Measurements from ENCODE around the gene FAM221A. TPM values are rescaled to one million over a fixed set of nuclear protein-coding genes. Genes with fewer than 3 reads are reported as not detected.
A peak's percentile ranks its signal among the peaks of the same experiment; 100 is the strongest.

The FAM221A gene
- total and polyA plus RNA-seq, 3 donors from 2014 or later: 29.5 to 55.7 (median 32.9) TPM

- Histone ChIP-seq H3K9me3 (no peaks in the 10 kb centered on the region), H3K36me3 (ENCODE audit: low read depth, missing control alignments) (no peaks in the 10 kb centered on the region), H3K27ac (no peak overlapping the region), H3K4me3 (no peak overlapping the region), H3K4me1 (no peaks in the 10 kb centered on the region), H3K27me3 (no peaks in the 10 kb centered on the region)
- DNase-seq: no peak
- TF ChIP-seq CTCF (IDR thresholded peaks at IDR 0.05) (peak; percentile 49 to 56 (median 50)), POLR2A (IDR thresholded peaks at IDR 0.05) (no peak)
- WGBS, 2 donors: 49 to 58% methylated on average over 8 of the region's 8 CpGs
- intact Hi-C loops (cut with DNase I; ENCODE audit: low total_unique reads): loop anchor here (10.0 kb wide), 1 partner anchor 138 kb away; no protein-coding TSS in a partner anchor
These were observed 32.6 kb downstream of the FAM221A start for GRCh38 chr7:23712368-23713284.

- Histone ChIP-seq H3K27me3 (no peaks in the 10 kb centered on the region), H3K4me3 (no peak overlapping the region), H3K27ac (no peak overlapping the region), H3K36me3 (ENCODE audit: low read depth, missing control alignments) (no peaks in the 10 kb centered on the region), H3K4me1 (no peaks in the 10 kb centered on the region), H3K9me3 (no peaks in the 10 kb centered on the region)
- intact Hi-C loops (cut with DNase I; ENCODE audit: low total_unique reads): loop anchor here (10.0 kb wide), 1 partner anchor 139 kb away; no protein-coding TSS in a partner anchor
- WGBS, 2 donors: 75 to 86% methylated on average over 6 of the region's 6 CpGs
- no peak for DNase-seq
- TF ChIP-seq CTCF (IDR thresholded peaks at IDR 0.05): no peak
- TF ChIP-seq POLR2A (IDR thresholded peaks at IDR 0.05): no peak
These were observed 33.5 kb downstream of the FAM221A start for GRCh38 chr7:23713285-23714149.

DNA sequence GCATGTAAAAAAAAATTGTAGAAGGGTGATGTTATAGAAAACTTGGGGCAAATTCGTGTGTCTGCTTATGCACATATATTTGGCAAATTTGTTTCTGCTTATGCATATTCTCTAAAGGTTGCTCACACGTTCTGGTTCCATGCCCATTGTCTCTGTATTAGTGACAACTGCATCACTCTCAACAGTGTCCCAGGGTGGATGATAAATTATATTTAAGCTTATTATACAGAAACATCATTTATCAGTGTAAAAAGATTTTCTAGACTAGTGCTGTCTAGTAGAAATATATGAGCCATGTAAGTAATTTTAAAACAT lies 34.1 kb downstream of the FAM221A start:
- Histone ChIP-seq H3K27me3 (no peaks in the 10 kb centered on the region), H3K9me3 (no peaks in the 10 kb centered on the region), H3K4me1 (no peaks in the 10 kb centered on the region), H3K4me3 (no peak overlapping the region), H3K27ac (no peak overlapping the region), H3K36me3 (ENCODE audit: low read depth, missing control alignments) (no peaks in the 10 kb centered on the region)
- TF ChIP-seq CTCF (IDR thresholded peaks at IDR 0.05) (no peak), POLR2A (IDR thresholded peaks at IDR 0.05) (no peak)
- WGBS, 2 donors: 66 to 72% methylated on average over 2 of the region's 2 CpGs
- intact Hi-C loops (cut with DNase I; ENCODE audit: low total_unique reads): loop anchor here (10.0 kb wide), 1 partner anchor 139 kb away; no protein-coding TSS in a partner anchor
- no peak for DNase-seq

DNA sequence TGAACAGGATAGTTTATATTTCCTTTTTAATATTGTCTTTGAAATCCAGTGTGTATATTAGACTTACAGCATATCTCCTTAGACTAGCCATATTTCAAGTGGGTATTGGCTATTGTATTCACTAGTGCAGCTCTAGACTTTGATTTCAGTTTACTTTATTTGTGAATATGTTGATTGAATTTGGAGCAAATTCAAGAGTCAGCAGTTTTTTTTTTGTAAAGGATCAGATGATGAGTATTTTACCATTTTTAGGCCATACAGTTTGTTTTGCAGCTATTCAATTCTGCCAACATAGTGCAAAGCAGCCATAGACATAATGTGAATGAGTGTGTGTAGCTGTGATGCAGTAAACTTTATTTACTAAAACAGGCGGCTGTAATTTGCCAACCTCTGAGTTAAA lies 34.6 kb downstream of the FAM221A start:
- DNase-seq: no peak
- no peak overlapping the region for H3K27ac ChIP-seq
- no peaks in the 10 kb centered on the region for H3K9me3 ChIP-seq
- 87 to 93% methylated on average over 1 of the region's 1 CpG for WGBS, 2 donors
- TF ChIP-seq POLR2A (IDR thresholded peaks at IDR 0.05) (no peak), CTCF (IDR thresholded peaks at IDR 0.05) (no peak)
- no peaks in the 10 kb centered on the region for H3K4me1 ChIP-seq
- no peaks in the 10 kb centered on the region for H3K27me3 ChIP-seq
- intact Hi-C loops (cut with DNase I; ENCODE audit: low total_unique reads): loop anchor here (10.0 kb wide), 1 partner anchor 140 kb away; no protein-coding TSS in a partner anchor
- H3K4me3 ChIP-seq: no peak overlapping the region
- H3K36me3 ChIP-seq (ENCODE audit: low read depth, missing control alignments): no peaks in the 10 kb centered on the region
